Measurements from ENCODE around the gene COL9A3. TPM values are rescaled to one million over a fixed set of nuclear protein-coding genes. Genes with fewer than 3 reads are reported as not detected.

COL9A3 gene
- total RNA-seq, 1 donor from 2014 or later, result 1.8 TPM

DNA sequence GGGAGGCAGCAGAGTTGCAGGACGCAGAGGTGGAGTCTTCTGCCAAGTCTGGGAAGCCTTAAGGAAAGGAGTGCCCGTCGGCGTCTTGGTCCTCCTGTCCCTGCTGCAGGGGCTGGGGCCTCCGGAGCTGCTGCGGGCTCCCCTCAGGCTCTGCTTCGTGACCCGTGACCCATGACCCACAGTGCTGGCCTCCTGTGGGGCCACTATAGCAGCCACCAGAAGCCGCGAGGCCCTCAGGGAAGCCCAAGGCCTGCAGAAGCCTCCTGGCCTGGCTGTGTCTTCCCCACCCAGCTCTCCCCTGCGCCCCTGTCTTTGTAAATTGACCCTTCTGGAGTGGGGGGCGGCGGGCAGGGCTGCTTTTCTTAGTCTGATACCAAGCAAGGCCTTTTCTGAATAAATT lies 3.3 kb upstream of the COL9A3 start:
- no peaks in the 10 kb centered on the region for H3K4me1 Mint-ChIP-seq (ENCODE audit: unreplicated experiment)
- H3K36me3 Mint-ChIP-seq (ENCODE audit: low read depth, unreplicated experiment), result no peaks in the 10 kb centered on the region
- peaks cover 2% of the 10 kb centered on the region for H3K27me3 Mint-ChIP-seq (ENCODE audit: unreplicated experiment)
- DNase-seq (ENCODE audit: low spot score), result no peak
- no peaks in the 10 kb centered on the region for H3K9me3 Mint-ChIP-seq (ENCODE audit: unreplicated experiment)
- TF ChIP-seq CTCF (IDR thresholded peaks at IDR 0.05; ENCODE audit: unreplicated experiment), result no peak
- no peak overlapping the region for H3K27ac Mint-ChIP-seq (ENCODE audit: unreplicated experiment)
- H3K4me3 Mint-ChIP-seq (ENCODE audit: unreplicated experiment), result no peak overlapping the region

DNA sequence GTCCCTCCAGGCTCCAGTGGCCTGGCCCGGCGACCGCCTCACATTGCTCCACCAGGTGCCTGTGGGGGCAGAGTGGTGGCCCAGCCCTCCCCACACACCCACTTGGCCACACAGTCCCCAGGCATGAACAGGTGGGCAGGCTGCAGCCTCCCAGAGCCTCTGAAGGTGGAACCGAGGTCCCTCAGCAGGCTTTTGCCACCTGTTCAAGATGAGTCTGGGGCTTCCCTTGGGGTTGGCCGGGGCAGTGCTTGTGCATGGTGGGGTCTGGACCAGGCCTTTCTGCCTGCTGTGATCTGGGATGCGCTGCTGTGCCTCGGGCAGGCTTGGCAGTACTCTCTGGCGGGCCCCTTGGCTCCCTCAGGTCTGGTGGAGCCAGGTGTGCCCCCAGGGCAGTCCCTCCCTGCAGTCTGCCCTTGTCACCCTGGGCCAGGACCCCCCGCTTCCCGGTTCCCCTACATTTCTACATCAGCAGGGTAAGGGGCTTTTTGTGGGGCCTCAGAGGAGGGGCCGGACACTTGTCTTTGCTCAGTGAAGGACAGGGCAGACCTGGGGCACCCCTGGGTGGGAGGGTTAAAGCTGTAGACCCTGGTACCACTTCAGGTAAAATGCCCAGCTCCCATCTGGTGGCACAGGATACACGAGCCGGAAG lies 2.7 kb upstream of the COL9A3 start:
- H3K27ac Mint-ChIP-seq (ENCODE audit: unreplicated experiment), result no peak overlapping the region
- H3K27me3 Mint-ChIP-seq (ENCODE audit: unreplicated experiment), result peaks cover 2% of the 10 kb centered on the region
- no peak overlapping the region for H3K4me3 Mint-ChIP-seq (ENCODE audit: unreplicated experiment)
- no peak for DNase-seq (ENCODE audit: low spot score)
- no peaks in the 10 kb centered on the region for H3K36me3 Mint-ChIP-seq (ENCODE audit: low read depth, unreplicated experiment)
- H3K9me3 Mint-ChIP-seq (ENCODE audit: unreplicated experiment), result no peaks in the 10 kb centered on the region
- H3K4me1 Mint-ChIP-seq (ENCODE audit: unreplicated experiment), result no peaks in the 10 kb centered on the region
- TF ChIP-seq CTCF (IDR thresholded peaks at IDR 0.05; ENCODE audit: unreplicated experiment), result no peak

DNA sequence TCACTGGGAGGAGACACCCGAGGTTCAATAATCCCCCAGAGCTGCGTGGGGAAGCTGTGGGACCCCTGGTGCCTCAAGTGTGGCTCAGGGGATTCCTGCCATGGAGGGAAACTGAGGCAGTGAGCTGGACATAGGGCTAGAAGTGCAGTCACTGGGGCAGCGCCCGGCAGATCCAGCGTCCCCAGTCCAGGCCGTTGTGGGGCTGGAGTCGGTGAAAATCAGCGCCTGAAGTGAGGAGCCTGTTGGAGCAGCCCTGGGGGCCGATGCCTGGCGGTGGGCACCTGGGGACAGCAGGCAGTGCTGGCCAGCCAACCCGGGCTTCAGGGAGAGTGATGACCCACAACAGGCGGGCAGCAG lies 2.2 kb upstream of the COL9A3 start:
- H3K4me1 Mint-ChIP-seq (ENCODE audit: unreplicated experiment), result no peaks in the 10 kb centered on the region
- H3K4me3 Mint-ChIP-seq (ENCODE audit: unreplicated experiment), result no peak overlapping the region
- no peak overlapping the region for H3K27ac Mint-ChIP-seq (ENCODE audit: unreplicated experiment)
- H3K36me3 Mint-ChIP-seq (ENCODE audit: low read depth, unreplicated experiment), result no peaks in the 10 kb centered on the region
- DNase-seq (ENCODE audit: low spot score), result no peak
- TF ChIP-seq CTCF (IDR thresholded peaks at IDR 0.05; ENCODE audit: unreplicated experiment), result no peak
- H3K27me3 Mint-ChIP-seq (ENCODE audit: unreplicated experiment), result peaks cover 2% of the 10 kb centered on the region
- no peaks in the 10 kb centered on the region for H3K9me3 Mint-ChIP-seq (ENCODE audit: unreplicated experiment)

- Mint-ChIP-seq H3K4me1 (ENCODE audit: unreplicated experiment) (no peaks in the 10 kb centered on the region), H3K27me3 (ENCODE audit: unreplicated experiment) (peaks cover 3% of the 10 kb centered on the region), H3K9me3 (ENCODE audit: unreplicated experiment) (no peaks in the 10 kb centered on the region), H3K36me3 (ENCODE audit: low read depth, unreplicated experiment) (no peaks in the 10 kb centered on the region), H3K4me3 (ENCODE audit: unreplicated experiment) (no peak overlapping the region), H3K27ac (ENCODE audit: unreplicated experiment) (no peak overlapping the region)
- no peak for DNase-seq (ENCODE audit: low spot score)
- no peak for TF ChIP-seq CTCF (IDR thresholded peaks at IDR 0.05; ENCODE audit: unreplicated experiment)
Measured at GRCh38 chr20:62815066-62815991, 1.5 kb upstream of the COL9A3 start.

Data from endothelial cell (in vitro differentiated cells).